ENCODE data around the gene RPUSD4. TPM values are rescaled to one million over a fixed set of nuclear protein-coding genes. Genes with fewer than 3 reads are reported as not detected.
"Not testable (repeated sequence)": the region's sequence is repeated elsewhere in the genome, so short reads cannot be mapped to it uniquely, and the experiment has no call there.

RPUSD4 gene
- total and polyA plus RNA-seq, 2 donors (not counting 1 experiment from before 2014, with no cell fraction given): 24.5 to 50.4 TPM

- no peaks in the 10 kb centered on the region for H3K4me1 Mint-ChIP-seq
- Histone ChIP-seq H3K79me2 (ENCODE audit: control insufficient read depth, insufficient read depth, low read length) (no peaks in the 10 kb centered on the region), H3K36me3 (replicated peaks in 1 of 2; ENCODE audit: control extremely low read depth in 1 of 2, control insufficient read depth in 1 of 2, extremely low read depth in 1 of 2, insufficient read depth in 2 of 2, low read length in 1 of 2) (peaks cover 2 to 8% of the 10 kb centered on the region in 2 experiments), H4K20me1 (ENCODE audit: control insufficient read depth, insufficient read depth, low read length, poor library complexity, severe bottlenecking) (no peaks in the 10 kb centered on the region), H3K9me3 (ENCODE audit: control extremely low read depth in 1 of 3, control insufficient read depth in 2 of 3, insufficient read depth in 1 of 3, low read length in 2 of 3) (no peaks in the 10 kb centered on the region), H2AFZ (ENCODE audit: insufficient read depth, low read depth, low read length, poor library complexity, severe bottlenecking) (no peak overlapping the region), H3K4me1 (ENCODE audit: control insufficient read depth in 2 of 2, insufficient read depth in 2 of 2, low read length in 2 of 2) (no peaks in the 10 kb centered on the region), H3K27me3 (replicated peaks in 1 of 4; ENCODE audit: control extremely low read depth in 1 of 4, control insufficient read depth in 3 of 4, insufficient read depth in 4 of 4, low read length in 3 of 4) (no peaks in the 10 kb centered on the region), H3K9ac (ENCODE audit: low read length) (no peak overlapping the region), H3K4me3 (ENCODE audit: control extremely low read depth in 1 of 5, extremely low read depth in 1 of 5, insufficient read depth in 1 of 5, low read depth in 2 of 5, low read length in 4 of 5) (no peak overlapping the region), H3K4me2 (replicated peaks; ENCODE audit: low read depth, low read length, poor library complexity, severe bottlenecking) (no peak overlapping the region), H3K27ac (ENCODE audit: low read length in 2 of 2) (no peak overlapping the region)
- no peak overlapping the region for H3K4me3 Mint-ChIP-seq
- POLR2A ChIA-PET: no interaction called here
- H3K27ac Mint-ChIP-seq: no peak overlapping the region
- CTCF ChIA-PET: interaction anchor here (0.5 kb wide), 1 partner anchor 674 kb away, joined by 3 read pairs; no protein-coding TSS in a partner anchor
- TF ChIP-seq EZH2 (IDR thresholded peaks at IDR 0.05; ENCODE audit: borderline replicate concordance, insufficient read depth, low read depth, low read length, poor library complexity, severe bottlenecking) (no peak), CTCF (IDR thresholded peaks at IDR 0.05) (no peak)
- intact Hi-C loops (cut with micrococcal nuclease): no loop called here
- ATAC-seq (ENCODE audit: low read depth) (no peak), DNase-seq (no peak)
- no peaks in the 10 kb centered on the region for H3K9me3 Mint-ChIP-seq (ENCODE audit: insufficient read depth)
- no peaks in the 10 kb centered on the region for H3K27me3 Mint-ChIP-seq
- WGBS (ENCODE audit: insufficient coverage): 100% methylated on average over 1 of the region's 4 CpGs
Measured at GRCh38 chr11:126256216-126256615, 44.8 kb upstream of the RPUSD4 start.

- H3K79me2 ChIP-seq (ENCODE audit: control insufficient read depth, insufficient read depth, low read length); H3K27ac ChIP-seq (ENCODE audit: low read length in 2 of 2); H3K4me3 Mint-ChIP-seq; H3K4me1 ChIP-seq (ENCODE audit: control insufficient read depth in 2 of 2, insufficient read depth in 2 of 2, low read length in 2 of 2); H3K9me3 Mint-ChIP-seq (ENCODE audit: insufficient read depth); DNase-seq; H3K27ac Mint-ChIP-seq; H2AFZ ChIP-seq (ENCODE audit: insufficient read depth, low read depth, low read length, poor library complexity, severe bottlenecking); H3K36me3 ChIP-seq (replicated peaks in 1 of 2; ENCODE audit: control extremely low read depth in 1 of 2, control insufficient read depth in 1 of 2, extremely low read depth in 1 of 2, insufficient read depth in 2 of 2, low read length in 1 of 2); H3K4me1 Mint-ChIP-seq; H3K4me3 ChIP-seq (ENCODE audit: control extremely low read depth in 1 of 5, extremely low read depth in 1 of 5, insufficient read depth in 1 of 5, low read depth in 2 of 5, low read length in 4 of 5); H3K4me2 ChIP-seq (replicated peaks; ENCODE audit: low read depth, low read length, poor library complexity, severe bottlenecking); POLR2A ChIA-PET; H4K20me1 ChIP-seq (ENCODE audit: control insufficient read depth, insufficient read depth, low read length, poor library complexity, severe bottlenecking); H3K9ac ChIP-seq (ENCODE audit: low read length); intact Hi-C loops (cut with micrococcal nuclease); ATAC-seq (ENCODE audit: low read depth); H3K27me3 ChIP-seq (replicated peaks in 1 of 4; ENCODE audit: control extremely low read depth in 1 of 4, control insufficient read depth in 3 of 4, insufficient read depth in 4 of 4, low read length in 3 of 4); CTCF ChIA-PET; H3K9me3 ChIP-seq (ENCODE audit: control extremely low read depth in 1 of 3, control insufficient read depth in 2 of 3, insufficient read depth in 1 of 3, low read length in 2 of 3); H3K27me3 Mint-ChIP-seq: not testable (repeated sequence)
- WGBS (ENCODE audit: insufficient coverage): 100% methylated on average over 3 of the region's 5 CpGs
Measured at GRCh38 chr11:126255507-126255906, 44.1 kb upstream of the RPUSD4 start.

Data from B cell (primary cell).